ENCODE results near the gene MAP3K4. TPM values are rescaled to one million over a fixed set of nuclear protein-coding genes. Genes with fewer than 3 reads are reported as not detected.

MAP3K4 gene
- total and polyA plus RNA-seq, 2 of the 8 experiments (the other 6 are each of a cell fraction or from before 2014, with no cell fraction given) = 16.6 to 51.6 TPM

GRCh38 chr6:161038229-161039031 is 46.9 kb downstream of the MAP3K4 start:
- Histone ChIP-seq H2BK5ac (ENCODE audit: low read depth, low read length) (no peak overlapping the region), H3K56ac (replicated peaks; ENCODE audit: insufficient read length, low read depth, low read length) (no peak overlapping the region), H3K18ac (ENCODE audit: extremely low read depth, low read length) (no peak overlapping the region), H4K91ac (replicated peaks; ENCODE audit: insufficient read length, low read length) (no peak overlapping the region), H3K23me2 (ENCODE audit: low read depth, low read length) (no peaks in the 10 kb centered on the region), H3K9me3 (ENCODE audit: insufficient read depth in 2 of 2, low read depth in 1 of 2, low read length in 1 of 2) (no peaks in the 10 kb centered on the region), H2BK15ac (ENCODE audit: low read length) (no peak overlapping the region), H2BK120ac (replicated peaks; ENCODE audit: low read depth, low read length) (no peak overlapping the region), H4K5ac (ENCODE audit: insufficient read length, low read depth, low read length) (no peak overlapping the region), H3K4ac (replicated peaks; ENCODE audit: insufficient read length, low read depth, low read length) (no peak overlapping the region), H3K4me2 (ENCODE audit: insufficient read depth in 1 of 2, low read depth in 2 of 2, low read length in 2 of 2) (no peak overlapping the region), H3K79me2 (ENCODE audit: control insufficient read depth in 1 of 2, insufficient read depth in 2 of 2, low read length in 2 of 2) (peaks cover 0 to 4% of the 10 kb centered on the region in 2 experiments; a peak in 2 of 4 replicates), H3K4me1 (replicated peaks in 1 of 4; ENCODE audit: control insufficient read depth in 3 of 4, insufficient read depth in 4 of 4, low read length in 3 of 4) (peaks cover 0 to 9% (median 5%) of the 10 kb centered on the region in 4 experiments; a peak in 6 of 7 replicates), H2BK20ac (ENCODE audit: low read length) (no peak overlapping the region), H3K14ac (ENCODE audit: insufficient read length) (no peak overlapping the region), H3K27ac (ENCODE audit: low read depth, low read length) (no peak overlapping the region), H2AFZ (ENCODE audit: low read length) (no peak overlapping the region), H3K4me3 (ENCODE audit: extremely low read depth in 1 of 4, insufficient read depth in 2 of 4, low read depth in 3 of 4, low read length in 4 of 4) (no peak overlapping the region), H3K23ac (ENCODE audit: insufficient read length) (no peak overlapping the region), H3K36me3 (ENCODE audit: control insufficient read depth in 2 of 4, insufficient read depth in 4 of 4, low read length in 3 of 4) (peaks cover 0 to 6% (median 4%) of the 10 kb centered on the region in 4 experiments; a peak in 3 of 8 replicates), H3K27me3 (replicated peaks in 1 of 4; ENCODE audit: control insufficient read depth in 3 of 4, extremely low read depth in 1 of 4, insufficient read depth in 3 of 4, low read length in 3 of 4) (no peaks in the 10 kb centered on the region), H3K79me1 (ENCODE audit: low read depth, low read length) (no peaks in the 10 kb centered on the region; the same call in 1 of the 2 replicates), H4K8ac (ENCODE audit: extremely low read depth, insufficient read depth, low read length) (no peak overlapping the region), H3K9ac (replicated peaks in 1 of 4; ENCODE audit: extremely low read depth in 1 of 4, low read depth in 3 of 4, low read length in 3 of 4) (no peak overlapping the region), H4K20me1 (replicated peaks in 1 of 2; ENCODE audit: control insufficient read depth in 1 of 2, insufficient read depth in 2 of 2, low read length in 2 of 2) (no peaks in the 10 kb centered on the region), H2AK5ac (ENCODE audit: low read depth, low read length) (no peak overlapping the region), H2BK12ac (ENCODE audit: low read depth, low read length) (no peak overlapping the region)
- DNase-seq (ENCODE audit: low read depth in 1 of 2, low spot score in 2 of 2) (no peak), FAIRE-seq (no peak)
- WGBS, 2 experiments (ENCODE audit: extremely low coverage in 1 of 2, insufficient coverage in 1 of 2, insufficient read length in 1 of 2, insufficient replicate concordance in 2 of 2, low coverage in 1 of 2, low lambda C conversion rate in 2 of 2, missing lambda C conversion rate in 1 of 2) = 94% methylated on average over 3 of the region's 3 CpGs; no CpG with 5 or more reads in 1 of the 2 experiments
- POLR2A ChIA-PET (ENCODE audit: partially characterized antibody) = no interaction called here
- CTCF ChIA-PET (ENCODE audit: partially characterized antibody) = interaction anchor here (1.1 to 1.3 kb wide), 3 partner anchors 9 to 288 kb away, joined by 3 read pairs; no protein-coding TSS in a partner anchor
- TF ChIP-seq CREB1 (IDR thresholded peaks at IDR 0.05) (no peak), SAP30 (IDR thresholded peaks at IDR 0.05; ENCODE audit: insufficient read depth, insufficient replicate concordance, low read length) (no peak), KDM5A (IDR thresholded peaks at IDR 0.05; ENCODE audit: low read length) (no peak), BRCA1 (IDR thresholded peaks at IDR 0.05; ENCODE audit: low read depth, low read length) (no peak), CBX8 (IDR thresholded peaks at IDR 0.05; ENCODE audit: borderline replicate concordance, low read depth, low read length) (no peak), NRF1 (IDR thresholded peaks at IDR 0.05; ENCODE audit: low read depth, low read length) (no peak), ASH2L (IDR thresholded peaks at IDR 0.05; ENCODE audit: low read length) (no peak), CTCF (IDR thresholded peaks at IDR 0.05; ENCODE audit: control extremely low read depth in 1 of 3, insufficient read depth in 1 of 3, low read depth in 1 of 3, low read length in 3 of 3) (no peak)
